Neural progenitor cell (in vitro differentiated cells): Measurements from ENCODE around the gene CYP3A7. TPM values are rescaled to one million over a fixed set of nuclear protein-coding genes. Genes with fewer than 3 reads are reported as not detected.

ENCODE experiments used
- DNase-seq: peaks from one replicate; pipeline ENCODE4 v3.0.0-alpha.2; 2016; ENCODE audit warnings: low spot score
- H2AFZ ChIP-seq: fragments of 200-600 bp; sonication (generic); replicated peaks from 2 replicates; pipeline ENCODE4 v1.6.1; 2016; ENCODE audit warnings: antibody characterized with exemption
- H3F3A ChIP-seq: fragments of 200-600 bp; sonication (generic); 2 replicates; pipeline ENCODE4 v1.6.1; 2016; ENCODE audit warnings: antibody characterized with exemption, low read depth
- H3K27ac ChIP-seq: fragments of 200-600 bp; sonication (generic); 2 replicates; pipeline ENCODE4 v1.5.1; 2016; ENCODE audit warnings: mild to moderate bottlenecking
- H3K27me3 ChIP-seq: fragments of 200-600 bp; sonication (generic); 2 replicates; pipeline ENCODE4 v1.6.1; 2016; ENCODE audit warnings: mild to moderate bottlenecking, moderate library complexity
- H3K36me3 ChIP-seq: fragments of 200-600 bp; sonication (generic); 2 replicates; pipeline ENCODE4 v1.5.1; 2016
- H3K4me1 ChIP-seq: fragments of 200-600 bp; sonication (generic); 2 replicates; pipeline ENCODE4 v1.6.1; 2016; ENCODE audit warnings: mixed run types
- H3K4me2 ChIP-seq: fragments of 200-600 bp; sonication (generic); 2 replicates; pipeline ENCODE4 v1.6.1; 2016
- H3K4me3 ChIP-seq: fragments of 200-600 bp; sonication (generic); 2 replicates; pipeline ENCODE4 v1.5.1; 2016
- H3K79me2 ChIP-seq: fragments of 200-600 bp; sonication (generic); 2 replicates; pipeline ENCODE4 v1.6.1; 2016; ENCODE audit warnings: low read depth
- H3K9ac ChIP-seq: fragments of 200-600 bp; sonication (generic); 2 replicates; pipeline ENCODE4 v1.6.1; 2016
- H3K9me3 ChIP-seq: fragments of 200-600 bp; sonication (generic); 2 replicates; pipeline ENCODE4 v1.5.1; 2016; ENCODE audit warnings: low read depth
- H4K20me1 ChIP-seq: fragments of 200-600 bp; sonication (generic); 2 replicates; pipeline ENCODE4 v1.6.1; 2016; ENCODE audit warnings: low read depth
- H3K27ac Mint-ChIP-seq: 3 replicates; pipeline ENCODE4 v1.8.0; 2021; ENCODE audit warnings: mixed read lengths
- H3K27me3 Mint-ChIP-seq: 2 replicates; pipeline ENCODE4 v1.8.0; 2022; ENCODE audit warnings: low read depth, mild to moderate bottlenecking, inconsistent platforms, moderate library complexity, mixed read lengths; ENCODE audit not compliant: insufficient read depth
- H3K36me3 Mint-ChIP-seq: 3 replicates; pipeline ENCODE4 v1.8.0; 2021; ENCODE audit warnings: mixed read lengths
- H3K4me1 Mint-ChIP-seq: 3 replicates; pipeline ENCODE4 v1.8.0; 2021; ENCODE audit warnings: mixed read lengths
- H3K4me3 Mint-ChIP-seq: 3 replicates; pipeline ENCODE4 v1.8.0; 2021; ENCODE audit warnings: mild to moderate bottlenecking, moderate library complexity, mixed read lengths
- H3K9me3 Mint-ChIP-seq: 3 replicates; pipeline ENCODE4 v1.8.0; 2020; ENCODE audit warnings: mixed read lengths
- CTCF ChIP-seq: fragments of 200-600 bp; sonication (generic); IDR thresholded peaks from 2 replicates; pipeline ENCODE4 v1.5.1; 2017; ENCODE audit warnings: antibody characterized with exemption, mild to moderate bottlenecking
- EZH2 ChIP-seq: fragments of 200-600 bp; sonication (generic); IDR thresholded peaks from 2 replicates; pipeline ENCODE4 v1.6.1; 2017; ENCODE audit warnings: antibody characterized with exemption, mild to moderate bottlenecking, moderate library complexity
- EZH2phosphoT487 ChIP-seq: fragments of 200-600 bp; sonication (generic); IDR thresholded peaks from 2 replicates; pipeline ENCODE4 v1.6.1; 2017; ENCODE audit warnings: antibody characterized with exemption
- total RNA-seq: library from RNA; depleted of rRNA; stranded (reverse); fragments of >200 nt; gene quantifications from 2 replicates; pipeline ENCODE4 v1.2.3, GENCODE V29; 2015; ENCODE audit warnings: low replicate concordance

Gene CYP3A7
- total RNA-seq, 1 donor from 2014 or later = not detected

GRCh38 chr7:99677648-99678045 lies 57.3 kb downstream of the CYP3A7 start:
- Histone ChIP-seq H3K79me2 (no peaks in the 10 kb centered on the region), H3K36me3 (no peaks in the 10 kb centered on the region), H3K27ac (no peak overlapping the region), H3K9me3 (no peaks in the 10 kb centered on the region), H3F3A (no peaks in the 10 kb centered on the region), H2AFZ (no peak overlapping the region), H3K4me3 (no peak overlapping the region), H3K4me2 (no peak overlapping the region), H4K20me1 (no peaks in the 10 kb centered on the region), H3K27me3 (no peaks in the 10 kb centered on the region), H3K4me1 (no peaks in the 10 kb centered on the region), H3K9ac (no peak overlapping the region)
- DNase-seq = no peak
- H3K4me1 Mint-ChIP-seq = peaks cover 3% of the 10 kb centered on the region
- H3K9me3 Mint-ChIP-seq = peaks cover 7% of the 10 kb centered on the region
- no peaks in the 10 kb centered on the region for H3K36me3 Mint-ChIP-seq
- H3K27ac Mint-ChIP-seq = no peak overlapping the region
- TF ChIP-seq EZH2 (no peak), EZH2phosphoT487 (no peak), CTCF (no peak)
- no peaks in the 10 kb centered on the region for H3K27me3 Mint-ChIP-seq
- no peak overlapping the region for H3K4me3 Mint-ChIP-seq

GRCh38 chr7:99677013-99677647 lies 57.9 kb downstream of the CYP3A7 start:
- no peaks in the 10 kb centered on the region for H3K27me3 ChIP-seq
- no peaks in the 10 kb centered on the region for H3F3A ChIP-seq
- H3K4me1 Mint-ChIP-seq = peaks cover 3% of the 10 kb centered on the region
- H3K9ac ChIP-seq = no peak overlapping the region
- H3K9me3 Mint-ChIP-seq = peaks cover 6% of the 10 kb centered on the region
- no peaks in the 10 kb centered on the region for H4K20me1 ChIP-seq
- DNase-seq = no peak
- H3K27ac ChIP-seq = no peak overlapping the region
- no peaks in the 10 kb centered on the region for H3K9me3 ChIP-seq
- no peaks in the 10 kb centered on the region for H3K36me3 ChIP-seq
- no peak overlapping the region for H2AFZ ChIP-seq
- H3K4me3 Mint-ChIP-seq = no peak overlapping the region
- H3K36me3 Mint-ChIP-seq = no peaks in the 10 kb centered on the region
- TF ChIP-seq CTCF (no peak), EZH2phosphoT487 (no peak), EZH2 (no peak)
- no peak overlapping the region for H3K4me3 ChIP-seq
- H3K4me1 ChIP-seq = no peaks in the 10 kb centered on the region
- no peaks in the 10 kb centered on the region for H3K79me2 ChIP-seq
- no peaks in the 10 kb centered on the region for H3K27me3 Mint-ChIP-seq
- H3K27ac Mint-ChIP-seq = no peak overlapping the region
- no peak overlapping the region for H3K4me2 ChIP-seq

- H3K9ac ChIP-seq = no peak overlapping the region
- TF ChIP-seq EZH2phosphoT487 (no peak), CTCF (no peak), EZH2 (no peak)
- no peaks in the 10 kb centered on the region for H4K20me1 ChIP-seq
- H3K27ac Mint-ChIP-seq = no peak overlapping the region
- no peak overlapping the region for H3K4me3 ChIP-seq
- no peaks in the 10 kb centered on the region for H3K9me3 Mint-ChIP-seq
- no peaks in the 10 kb centered on the region for H3K27me3 ChIP-seq
- H3F3A ChIP-seq = no peaks in the 10 kb centered on the region
- H3K36me3 ChIP-seq = no peaks in the 10 kb centered on the region
- no peaks in the 10 kb centered on the region for H3K27me3 Mint-ChIP-seq
- H3K4me1 Mint-ChIP-seq = peaks cover 3% of the 10 kb centered on the region
- H3K4me1 ChIP-seq = no peaks in the 10 kb centered on the region
- no peaks in the 10 kb centered on the region for H3K36me3 Mint-ChIP-seq
- no peak overlapping the region for H3K4me2 ChIP-seq
- no peak overlapping the region for H3K27ac ChIP-seq
- H3K79me2 ChIP-seq = no peaks in the 10 kb centered on the region
- no peaks in the 10 kb centered on the region for H3K9me3 ChIP-seq
- no peak for DNase-seq
- no peak overlapping the region for H3K4me3 Mint-ChIP-seq
- no peak overlapping the region for H2AFZ ChIP-seq
Observed at GRCh38 chr7:99674995-99675742, 59.8 kb downstream of the CYP3A7 start.
